WTC11 (cell line): ENCODE measurements around the gene BMP7. TPM values are rescaled to one million over a fixed set of nuclear protein-coding genes. Genes with fewer than 3 reads are reported as not detected.

Source experiments
- ATAC-seq: fragments of 200-7000 bp; cut with Tn5 transposase; 2 replicates; pipeline ENCODE4 v1.10.0; 2021; ENCODE audit warnings: mild to moderate bottlenecking, moderate library complexity
- CTCF ChIA-PET: fragments of 300-600 bp; sonication (Branson Sonifier 250); formaldehyde crosslinking; loops from one replicate; lab custom pipeline; 2021; ENCODE audit warnings: antibody characterized with exemption; lab: Charles Lee
- POLR2A ChIA-PET: fragments of 350-600 bp; sonication (Branson Sonifier 250); formaldehyde crosslinking; loops from one replicate; lab custom pipeline; 2021; ENCODE audit warnings: antibody characterized with exemption; lab: Charles Lee
- DNase-seq: peaks from one replicate; pipeline ENCODE4 v3.0.0; 2021; ENCODE audit warnings: low spot score
- H3K27ac Mint-ChIP-seq: 2 replicates; pipeline ENCODE4 v1.8.0; 2021; ENCODE audit warnings: mixed read lengths
- H3K27me3 Mint-ChIP-seq: 2 replicates; pipeline ENCODE4 v1.8.0; 2021; ENCODE audit warnings: low read depth, mild to moderate bottlenecking, moderate library complexity, mixed read lengths
- H3K36me3 Mint-ChIP-seq: 2 replicates; pipeline ENCODE4 v1.8.0; 2021; ENCODE audit warnings: mixed read lengths
- H3K4me1 Mint-ChIP-seq: 2 replicates; pipeline ENCODE4 v1.8.0; 2022; ENCODE audit warnings: mixed read lengths
- H3K4me3 Mint-ChIP-seq: 2 replicates; pipeline ENCODE4 v1.8.0; 2021; ENCODE audit warnings: mild to moderate bottlenecking, moderate library complexity, mixed read lengths
- H3K9me3 Mint-ChIP-seq: 2 replicates; pipeline ENCODE4 v1.8.0; 2021; ENCODE audit warnings: mixed read lengths
- CREM ChIP-seq: sonication (generic); formaldehyde crosslinking; IDR thresholded peaks from 2 replicates; pipeline ENCODE4 v1.8.1; 2022; ENCODE audit warnings: mild to moderate bottlenecking, missing genetic modification reagents, moderate library complexity
- FOXJ3 ChIP-seq: sonication (generic); formaldehyde crosslinking; IDR thresholded peaks from 2 replicates; pipeline ENCODE4 v1.9.0; 2021; ENCODE audit warnings: missing genetic modification reagents, mild to moderate bottlenecking, borderline replicate concordance
- FOXP1 ChIP-seq: sonication (generic); formaldehyde crosslinking; IDR thresholded peaks from 2 replicates; pipeline ENCODE4 v1.8.0; 2022; ENCODE audit warnings: missing genetic modification reagents, mild to moderate bottlenecking, moderate library complexity, borderline replicate concordance
- GTF2I ChIP-seq: fragments of 250-450 bp; sonication (Bioruptor Pico); conservative IDR thresholded peaks from 2 replicates; pipeline ENCODE4 v1.4.0; 2021; ENCODE audit warnings: mild to moderate bottlenecking
- NR1H2 ChIP-seq: sonication (generic); formaldehyde crosslinking; IDR thresholded peaks from 2 replicates; pipeline ENCODE4 v1.9.0; 2021; ENCODE audit warnings: mild to moderate bottlenecking, moderate library complexity, missing genetic modification reagents
- PRRX2 ChIP-seq: fragments of 250-450 bp; sonication (Bioruptor Pico); IDR thresholded peaks from 2 replicates; pipeline ENCODE4 v1.8.0; 2021; ENCODE audit warnings: mild to moderate bottlenecking
- SMAD4 ChIP-seq: sonication (generic); formaldehyde crosslinking; IDR thresholded peaks from 2 replicates; pipeline ENCODE4 v1.8.0; 2022; ENCODE audit warnings: mild to moderate bottlenecking, missing genetic modification reagents
- TCF7 ChIP-seq: sonication (generic); formaldehyde crosslinking; IDR thresholded peaks from 2 replicates; pipeline ENCODE4 v1.8.0; 2022; ENCODE audit warnings: mild to moderate bottlenecking, low read depth, missing genetic modification reagents, moderate library complexity
- USF2 ChIP-seq: sonication (generic); formaldehyde crosslinking; IDR thresholded peaks from 2 replicates; pipeline ENCODE4 v1.8.1; 2023; ENCODE audit warnings: mild to moderate bottlenecking, missing genetic modification reagents, moderate library complexity
- ZBTB21 ChIP-seq: sonication (generic); formaldehyde crosslinking; IDR thresholded peaks from 2 replicates; pipeline ENCODE4 v1.8.1; 2023; ENCODE audit warnings: mild to moderate bottlenecking, missing genetic modification reagents, borderline replicate concordance
- ZBTB43 ChIP-seq: sonication (generic); formaldehyde crosslinking; IDR thresholded peaks from 2 replicates; pipeline ENCODE4 v1.8.1; 2023; ENCODE audit warnings: mild to moderate bottlenecking, missing genetic modification reagents
- ZNF121 ChIP-seq: sonication (generic); formaldehyde crosslinking; IDR thresholded peaks from 2 replicates; pipeline ENCODE4 v1.8.0; 2023; ENCODE audit warnings: missing genetic modification reagents
- ZNF138 ChIP-seq: sonication (generic); formaldehyde crosslinking; conservative IDR thresholded peaks from 2 replicates; pipeline ENCODE4 v1.8.1; 2022; ENCODE audit warnings: mild to moderate bottlenecking, moderate library complexity, missing genetic modification reagents
- ZNF219 ChIP-seq: sonication (generic); formaldehyde crosslinking; IDR thresholded peaks from 2 replicates; pipeline ENCODE4 v1.8.0; 2023; ENCODE audit warnings: missing genetic modification reagents, mild to moderate bottlenecking, borderline replicate concordance
- ZNF425 ChIP-seq: fragments of 250-450 bp; sonication (Bioruptor Pico); conservative IDR thresholded peaks from 2 replicates; pipeline ENCODE4 v1.9.0; 2021; ENCODE audit warnings: mild to moderate bottlenecking
- total RNA-seq: library from RNA; stranded (reverse); gene quantifications from 3 replicates; pipeline ENCODE4 v1.2.3, GENCODE V29; 2021
- TF ChIP-seq, protein P1 (sequence below): sonication (generic); formaldehyde crosslinking; IDR thresholded peaks from 2 replicates; pipeline ENCODE4 v1.8.0; 2023; ENCODE audit warnings: missing genetic modification reagents, mild to moderate bottlenecking, borderline replicate concordance
- TF ChIP-seq, protein P2 (sequence below): sonication (generic); formaldehyde crosslinking; IDR thresholded peaks from 2 replicates; pipeline ENCODE4 v1.8.1; 2023; ENCODE audit warnings: mild to moderate bottlenecking, missing genetic modification reagents
- TF ChIP-seq, protein P3 (sequence below): sonication (generic); formaldehyde crosslinking; IDR thresholded peaks from 2 replicates; pipeline ENCODE4 v1.8.1; 2022; ENCODE audit warnings: low read depth, mild to moderate bottlenecking, moderate library complexity, missing genetic modification reagents, borderline replicate concordance
- TF ChIP-seq, protein P4 (sequence below): fragments of 250-450 bp; sonication (Bioruptor Pico); IDR thresholded peaks from 2 replicates; pipeline ENCODE4 v2.1.2; 2022; ENCODE audit warnings: mild to moderate bottlenecking, moderate library complexity

BMP7 gene
- total RNA-seq, 1 experiment from 2014 or later: 40.7 TPM

DNA sequence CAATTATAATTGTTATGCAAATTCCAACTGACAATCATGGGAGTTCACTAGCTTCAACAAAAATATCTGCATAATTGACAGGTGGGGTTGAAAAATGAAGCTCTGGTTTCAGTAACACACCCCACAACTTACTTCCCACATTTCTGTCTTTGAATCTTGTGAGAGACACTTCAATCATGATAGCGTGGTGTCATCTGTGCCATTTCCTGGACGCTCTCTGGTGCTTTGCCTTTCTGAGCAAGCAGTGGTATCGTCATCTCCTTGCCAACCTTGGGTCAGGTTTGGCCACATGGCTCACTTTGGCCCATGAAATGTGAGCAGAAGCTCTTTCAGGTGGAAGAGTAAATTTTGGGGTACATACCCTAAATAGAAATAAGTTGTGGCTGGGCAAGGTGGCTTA, 10.2 kb downstream of the BMP7 start (continued):
- TF ChIP-seq, protein P1, sequence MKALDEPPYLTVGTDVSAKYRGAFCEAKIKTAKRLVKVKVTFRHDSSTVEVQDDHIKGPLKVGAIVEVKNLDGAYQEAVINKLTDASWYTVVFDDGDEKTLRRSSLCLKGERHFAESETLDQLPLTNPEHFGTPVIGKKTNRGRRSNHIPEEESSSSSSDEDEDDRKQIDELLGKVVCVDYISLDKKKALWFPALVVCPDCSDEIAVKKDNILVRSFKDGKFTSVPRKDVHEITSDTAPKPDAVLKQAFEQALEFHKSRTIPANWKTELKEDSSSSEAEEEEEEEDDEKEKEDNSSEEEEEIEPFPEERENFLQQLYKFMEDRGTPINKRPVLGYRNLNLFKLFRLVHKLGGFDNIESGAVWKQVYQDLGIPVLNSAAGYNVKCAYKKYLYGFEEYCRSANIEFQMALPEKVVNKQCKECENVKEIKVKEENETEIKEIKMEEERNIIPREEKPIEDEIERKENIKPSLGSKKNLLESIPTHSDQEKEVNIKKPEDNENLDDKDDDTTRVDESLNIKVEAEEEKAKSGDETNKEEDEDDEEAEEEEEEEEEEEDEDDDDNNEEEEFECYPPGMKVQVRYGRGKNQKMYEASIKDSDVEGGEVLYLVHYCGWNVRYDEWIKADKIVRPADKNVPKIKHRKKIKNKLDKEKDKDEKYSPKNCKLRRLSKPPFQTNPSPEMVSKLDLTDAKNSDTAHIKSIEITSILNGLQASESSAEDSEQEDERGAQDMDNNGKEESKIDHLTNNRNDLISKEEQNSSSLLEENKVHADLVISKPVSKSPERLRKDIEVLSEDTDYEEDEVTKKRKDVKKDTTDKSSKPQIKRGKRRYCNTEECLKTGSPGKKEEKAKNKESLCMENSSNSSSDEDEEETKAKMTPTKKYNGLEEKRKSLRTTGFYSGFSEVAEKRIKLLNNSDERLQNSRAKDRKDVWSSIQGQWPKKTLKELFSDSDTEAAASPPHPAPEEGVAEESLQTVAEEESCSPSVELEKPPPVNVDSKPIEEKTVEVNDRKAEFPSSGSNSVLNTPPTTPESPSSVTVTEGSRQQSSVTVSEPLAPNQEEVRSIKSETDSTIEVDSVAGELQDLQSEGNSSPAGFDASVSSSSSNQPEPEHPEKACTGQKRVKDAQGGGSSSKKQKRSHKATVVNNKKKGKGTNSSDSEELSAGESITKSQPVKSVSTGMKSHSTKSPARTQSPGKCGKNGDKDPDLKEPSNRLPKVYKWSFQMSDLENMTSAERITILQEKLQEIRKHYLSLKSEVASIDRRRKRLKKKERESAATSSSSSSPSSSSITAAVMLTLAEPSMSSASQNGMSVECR (CRISPR knock-in tag): no peak
- TF ChIP-seq, all 79 proteins: peak for 0

- Mint-ChIP-seq H3K4me3 (no peak overlapping the region), H3K27ac (no peak overlapping the region), H3K36me3 (0 out of 2 replicates have a peak, but pooled peaks cover 2% of the 10 kb centered on the region), H3K27me3 (peaks cover 17% of the 10 kb centered on the region), H3K4me1 (peaks cover 80% of the 10 kb centered on the region), H3K9me3 (no peaks in the 10 kb centered on the region)
- POLR2A ChIA-PET: no interaction called here
- ATAC-seq (no peak), DNase-seq (no peak)
- TF ChIP-seq ZNF121 (CRISPR knock-in tag): no peak
- no peak for TF ChIP-seq NR1H2 (CRISPR knock-in tag)
- no peak for TF ChIP-seq ZBTB21 (CRISPR knock-in tag)
- no peak for TF ChIP-seq FOXP1 (CRISPR knock-in tag)
- no peak for TF ChIP-seq TCF7 (CRISPR knock-in tag)
- TF ChIP-seq SMAD4 (CRISPR knock-in tag): no peak
- TF ChIP-seq CREM (CRISPR knock-in tag): no peak
- no peak for TF ChIP-seq ZNF138 (CRISPR knock-in tag)
- TF ChIP-seq, protein P2, sequence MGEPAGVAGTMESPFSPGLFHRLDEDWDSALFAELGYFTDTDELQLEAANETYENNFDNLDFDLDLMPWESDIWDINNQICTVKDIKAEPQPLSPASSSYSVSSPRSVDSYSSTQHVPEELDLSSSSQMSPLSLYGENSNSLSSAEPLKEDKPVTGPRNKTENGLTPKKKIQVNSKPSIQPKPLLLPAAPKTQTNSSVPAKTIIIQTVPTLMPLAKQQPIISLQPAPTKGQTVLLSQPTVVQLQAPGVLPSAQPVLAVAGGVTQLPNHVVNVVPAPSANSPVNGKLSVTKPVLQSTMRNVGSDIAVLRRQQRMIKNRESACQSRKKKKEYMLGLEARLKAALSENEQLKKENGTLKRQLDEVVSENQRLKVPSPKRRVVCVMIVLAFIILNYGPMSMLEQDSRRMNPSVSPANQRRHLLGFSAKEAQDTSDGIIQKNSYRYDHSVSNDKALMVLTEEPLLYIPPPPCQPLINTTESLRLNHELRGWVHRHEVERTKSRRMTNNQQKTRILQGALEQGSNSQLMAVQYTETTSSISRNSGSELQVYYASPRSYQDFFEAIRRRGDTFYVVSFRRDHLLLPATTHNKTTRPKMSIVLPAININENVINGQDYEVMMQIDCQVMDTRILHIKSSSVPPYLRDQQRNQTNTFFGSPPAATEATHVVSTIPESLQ (CRISPR knock-in tag): no peak
- no peak for TF ChIP-seq ZNF219 (CRISPR knock-in tag)
- no peak for TF ChIP-seq GTF2I (CRISPR knock-in tag)
- TF ChIP-seq, protein P3, sequence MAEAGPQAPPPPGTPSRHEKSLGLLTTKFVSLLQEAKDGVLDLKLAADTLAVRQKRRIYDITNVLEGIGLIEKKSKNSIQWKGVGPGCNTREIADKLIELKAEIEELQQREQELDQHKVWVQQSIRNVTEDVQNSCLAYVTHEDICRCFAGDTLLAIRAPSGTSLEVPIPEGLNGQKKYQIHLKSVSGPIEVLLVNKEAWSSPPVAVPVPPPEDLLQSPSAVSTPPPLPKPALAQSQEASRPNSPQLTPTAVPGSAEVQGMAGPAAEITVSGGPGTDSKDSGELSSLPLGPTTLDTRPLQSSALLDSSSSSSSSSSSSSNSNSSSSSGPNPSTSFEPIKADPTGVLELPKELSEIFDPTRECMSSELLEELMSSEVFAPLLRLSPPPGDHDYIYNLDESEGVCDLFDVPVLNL: no peak
- TF ChIP-seq FOXJ3: no peak
- no peak for TF ChIP-seq PRRX2 (CRISPR knock-in tag)
- TF ChIP-seq ZNF425 (CRISPR knock-in tag): no peak
- TF ChIP-seq ZBTB43: no peak
- TF ChIP-seq, protein P4, sequence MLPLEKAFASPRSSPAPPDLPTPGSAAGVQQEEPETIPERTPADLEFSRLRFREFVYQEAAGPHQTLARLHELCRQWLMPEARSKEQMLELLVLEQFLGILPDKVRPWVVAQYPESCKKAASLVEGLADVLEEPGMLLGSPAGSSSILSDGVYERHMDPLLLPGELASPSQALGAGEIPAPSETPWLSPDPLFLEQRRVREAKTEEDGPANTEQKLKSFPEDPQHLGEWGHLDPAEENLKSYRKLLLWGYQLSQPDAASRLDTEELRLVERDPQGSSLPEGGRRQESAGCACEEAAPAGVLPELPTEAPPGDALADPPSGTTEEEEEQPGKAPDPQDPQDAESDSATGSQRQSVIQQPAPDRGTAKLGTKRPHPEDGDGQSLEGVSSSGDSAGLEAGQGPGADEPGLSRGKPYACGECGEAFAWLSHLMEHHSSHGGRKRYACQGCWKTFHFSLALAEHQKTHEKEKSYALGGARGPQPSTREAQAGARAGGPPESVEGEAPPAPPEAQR (CRISPR knock-in tag): no peak
- no peak for TF ChIP-seq USF2 (CRISPR knock-in tag)
- CTCF ChIA-PET: no interaction called here
These were observed 11.3 kb downstream of the BMP7 start for GRCh38 chr20:57255183-57255582.
